VCaP (cell line): Measurements from ENCODE around the gene WARS2.

Experiments used
- H3K27ac ChIP-seq: fragments of 450-650 bp; 2 replicates; pipeline ENCODE4 v1.5.1; 2017
- TF ChIP-seq, protein P1 (sequence below): fragments of 450-650 bp; conservative IDR thresholded peaks from 2 replicates; pipeline ENCODE4 v1.5.1; 2017; ENCODE audit warnings: mild to moderate bottlenecking, moderate library complexity

WARS2 gene

GRCh38 chr1:119083479-119083878 is 57.0 kb downstream of the WARS2 start:
- TF ChIP-seq, protein P1, sequence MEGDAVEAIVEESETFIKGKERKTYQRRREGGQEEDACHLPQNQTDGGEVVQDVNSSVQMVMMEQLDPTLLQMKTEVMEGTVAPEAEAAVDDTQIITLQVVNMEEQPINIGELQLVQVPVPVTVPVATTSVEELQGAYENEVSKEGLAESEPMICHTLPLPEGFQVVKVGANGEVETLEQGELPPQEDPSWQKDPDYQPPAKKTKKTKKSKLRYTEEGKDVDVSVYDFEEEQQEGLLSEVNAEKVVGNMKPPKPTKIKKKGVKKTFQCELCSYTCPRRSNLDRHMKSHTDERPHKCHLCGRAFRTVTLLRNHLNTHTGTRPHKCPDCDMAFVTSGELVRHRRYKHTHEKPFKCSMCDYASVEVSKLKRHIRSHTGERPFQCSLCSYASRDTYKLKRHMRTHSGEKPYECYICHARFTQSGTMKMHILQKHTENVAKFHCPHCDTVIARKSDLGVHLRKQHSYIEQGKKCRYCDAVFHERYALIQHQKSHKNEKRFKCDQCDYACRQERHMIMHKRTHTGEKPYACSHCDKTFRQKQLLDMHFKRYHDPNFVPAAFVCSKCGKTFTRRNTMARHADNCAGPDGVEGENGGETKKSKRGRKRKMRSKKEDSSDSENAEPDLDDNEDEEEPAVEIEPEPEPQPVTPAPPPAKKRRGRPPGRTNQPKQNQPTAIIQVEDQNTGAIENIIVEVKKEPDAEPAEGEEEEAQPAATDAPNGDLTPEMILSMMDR = no peak
- H3K27ac ChIP-seq = no peak overlapping the region

DNA sequence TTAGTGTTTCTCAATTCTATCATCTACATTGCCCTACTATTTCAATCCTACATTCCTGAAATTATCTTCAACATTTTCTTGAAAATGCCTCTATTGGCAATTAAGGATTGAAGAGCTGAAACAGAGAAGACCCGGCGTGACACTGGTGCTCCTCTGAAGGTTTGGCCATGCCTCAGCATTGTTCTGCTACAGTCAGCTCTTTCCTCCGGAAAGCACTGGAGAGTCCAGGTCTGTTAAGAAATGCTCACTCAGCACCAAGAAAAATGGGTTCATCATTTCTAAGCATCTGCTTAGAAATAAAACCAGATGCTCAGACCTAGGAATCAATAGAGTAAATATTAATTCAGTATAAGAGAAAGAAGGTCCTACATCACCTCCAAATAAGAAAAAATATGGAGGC is 58.8 kb downstream of the WARS2 start:
- no peak overlapping the region for H3K27ac ChIP-seq
- TF ChIP-seq, protein P1 = no peak

DNA sequence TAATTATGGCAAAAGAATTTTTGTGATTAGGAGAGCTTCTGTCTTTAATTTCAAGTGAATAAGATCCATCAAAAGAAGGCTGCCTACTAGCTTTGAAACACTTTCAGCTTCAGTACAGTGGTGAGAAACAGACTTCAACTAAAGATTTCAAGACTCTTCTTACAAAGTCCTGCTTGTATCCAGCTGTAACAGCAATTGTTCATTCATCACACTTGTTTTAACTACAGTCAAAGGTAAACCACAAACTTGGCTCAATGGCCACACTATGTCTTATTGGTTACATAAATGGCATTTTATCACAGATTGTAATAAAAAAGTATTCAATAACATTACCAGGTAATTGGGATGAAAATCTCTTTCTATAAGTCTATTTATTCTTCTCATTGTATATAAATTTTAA is 59.2 kb downstream of the WARS2 start:
- no peak overlapping the region for H3K27ac ChIP-seq
- TF ChIP-seq, protein P1 = no peak

DNA sequence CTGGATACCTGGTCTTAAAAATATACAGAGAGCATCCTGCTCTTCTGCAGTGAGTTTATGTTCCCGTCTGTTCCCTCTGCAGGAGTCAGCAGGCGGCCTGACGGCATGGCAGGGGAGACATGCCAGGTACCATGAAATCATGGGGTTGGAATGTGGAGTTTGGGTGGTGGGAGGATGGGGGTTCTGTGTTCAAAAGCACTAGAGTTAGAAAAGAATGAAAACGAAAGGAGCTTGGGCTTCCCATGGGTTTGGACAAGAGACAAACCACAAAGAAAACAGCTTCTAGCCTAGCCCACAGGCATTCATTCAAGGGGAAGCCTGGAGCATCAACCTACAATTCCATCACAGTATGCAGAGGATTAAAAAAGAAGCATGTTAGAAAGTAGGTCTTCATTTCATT is 59.9 kb downstream of the WARS2 start:
- H3K27ac ChIP-seq = no peak overlapping the region
- TF ChIP-seq, protein P1 = no peak

GRCh38 chr1:119079881-119080280 is 60.6 kb downstream of the WARS2 start:
- TF ChIP-seq, protein P1 = no peak
- no peak overlapping the region for H3K27ac ChIP-seq

DNA sequence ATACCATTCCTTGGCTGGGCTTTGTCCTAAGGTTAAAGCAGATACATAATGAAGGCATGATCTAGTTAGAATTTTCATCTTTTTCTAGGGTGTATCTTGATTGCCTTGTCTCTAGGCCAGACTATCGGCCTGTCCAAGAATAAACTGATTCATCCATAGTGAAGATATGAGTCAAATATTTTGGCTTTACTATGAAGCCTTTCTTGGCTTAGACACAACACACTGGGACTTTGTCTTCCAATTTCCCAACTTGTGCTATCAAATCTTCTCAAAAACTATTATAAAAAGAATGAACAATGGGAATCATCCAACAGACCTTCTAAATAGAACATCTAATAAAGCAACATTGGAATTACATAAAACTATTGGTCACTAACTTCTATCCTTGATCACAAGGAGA is 64.8 kb downstream of the WARS2 start:
- no peak overlapping the region for H3K27ac ChIP-seq
- TF ChIP-seq, protein P1 = no peak

- TF ChIP-seq, protein P1 = no peak
- no peak overlapping the region for H3K27ac ChIP-seq
Measured at GRCh38 chr1:119071321-119071720, 69.1 kb downstream of the WARS2 start.

DNA sequence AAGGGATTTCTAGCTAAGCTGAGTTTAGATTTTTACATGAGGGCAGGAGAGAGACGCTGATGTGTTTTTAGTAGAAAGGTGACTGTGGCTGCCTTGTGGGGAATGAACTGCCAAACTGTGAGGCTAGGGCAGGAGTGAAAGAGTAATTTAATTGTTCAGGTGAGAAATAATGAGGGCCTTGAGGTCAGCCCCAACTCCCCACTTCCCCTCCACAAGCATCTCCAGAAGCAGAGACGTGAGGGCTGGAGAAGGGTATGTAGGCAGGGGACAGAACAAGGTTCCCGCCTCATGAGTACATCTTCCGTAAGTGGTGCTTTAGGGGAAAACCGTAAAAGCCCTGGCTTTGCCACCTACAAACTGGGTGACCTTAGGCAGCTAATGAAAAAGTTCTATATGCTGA is 70.8 kb downstream of the WARS2 start:
- TF ChIP-seq, protein P1 = no peak
- H3K27ac ChIP-seq = no peak overlapping the region
